Common myeloid progenitor, CD34-positive (primary cell): Measurements from ENCODE around the gene IPCEF1.

Experiments used
- CTCF ChIA-PET: fragments of 350-600 bp; sonication (Branson Sonifier 250); formaldehyde crosslinking; loops from one replicate; lab custom pipeline; 2021; ENCODE audit warnings: antibody characterized with exemption; lab: Charles Lee
- POLR2A ChIA-PET: fragments of 350-600 bp; sonication (Branson Sonifier 250); formaldehyde crosslinking; loops from one replicate; lab custom pipeline; 2021; ENCODE audit warnings: antibody characterized with exemption; lab: Charles Lee
- DNase-seq, 3 donors: peaks; one replicate each; pipeline versions ENCODE4 v3.0.0 to v3.0.0-alpha.2; 2013
- H3K27ac ChIP-seq, 2 experiments: 1 replicate in 1 of 2; 2 replicates in 1 of 2; pipeline ENCODE4 v1.7.0; 2013; ENCODE audit warnings: inconsistent platforms in 2 of 2, low read length in 2 of 2, mild to moderate bottlenecking in 2 of 2, low read depth in 1 of 2, moderate library complexity in 1 of 2; ENCODE audit not compliant: severe bottlenecking in 2 of 2, insufficient read depth in 1 of 2, poor library complexity in 1 of 2
- H3K27me3 ChIP-seq, 5 experiments: replicated peaks in 2 of 5; 1 replicate in 3 of 5; 2 replicates in 2 of 5; pipeline versions ENCODE4 v1.6.1 to v1.7.0; 2013; ENCODE audit warnings: low read length in 4 of 5, mild to moderate bottlenecking in 2 of 5, moderate library complexity in 2 of 5, inconsistent platforms in 1 of 5; ENCODE audit not compliant: insufficient read depth in 5 of 5, control insufficient read depth in 4 of 5
- H3K36me3 ChIP-seq, 4 experiments: 1 replicate in 2 of 4; 2 replicates in 2 of 4; pipeline versions ENCODE4 v1.6.1 to v1.7.0; 2013; ENCODE audit warnings: low read length in 3 of 4, control low read depth in 1 of 4, mild to moderate bottlenecking in 1 of 4; ENCODE audit not compliant: control insufficient read depth in 4 of 4, insufficient read depth in 4 of 4
- H3K4me1 ChIP-seq, 4 experiments: 1 replicate in 3 of 4; 2 replicates in 1 of 4; pipeline versions ENCODE4 v1.6.1 to v1.7.1; 2013; ENCODE audit warnings: low read length in 3 of 4, mild to moderate bottlenecking in 3 of 4, control low read depth in 1 of 4, inconsistent platforms in 1 of 4, moderate library complexity in 1 of 4; ENCODE audit not compliant: control insufficient read depth in 4 of 4, insufficient read depth in 4 of 4; ENCODE audit errors: control extremely low read depth in 1 of 4
- H3K4me3 ChIP-seq, 7 experiments: 1 replicate in 4 of 7; 2 replicates in 3 of 7; pipeline versions ENCODE4 v1.5.1 to v1.7.0; 2013; ENCODE audit warnings: mild to moderate bottlenecking in 7 of 7, low read length in 6 of 7, moderate library complexity in 6 of 7, inconsistent platforms in 2 of 7, low read depth in 2 of 7, control low read depth in 1 of 7; ENCODE audit not compliant: insufficient read depth in 4 of 7, control insufficient read depth in 1 of 7; ENCODE audit errors: extremely low read depth in 1 of 7
- H3K9me3 ChIP-seq, 5 experiments: 1 replicate in 4 of 5; 2 replicates in 1 of 5; pipeline versions ENCODE4 v1.6.1 to v1.7.1; 2013; ENCODE audit warnings: low read length in 4 of 5, mild to moderate bottlenecking in 2 of 5, inconsistent platforms in 1 of 5, low read depth in 1 of 5, moderate library complexity in 1 of 5; ENCODE audit not compliant: control insufficient read depth in 4 of 5, insufficient read depth in 2 of 5; ENCODE audit errors: control extremely low read depth in 1 of 5
- WGBS: methylation state at CpG from one replicate; pipeline ENCODE4 v1.1.5; 2013; ENCODE audit not compliant: insufficient coverage; 5-methylcytosine and 5-hydroxymethylcytosine counted together

The IPCEF1 gene

GRCh38 chr6:154354265-154354777 lies 2.3 kb downstream of the IPCEF1 start:
- Histone ChIP-seq H3K4me1 (peaks cover 25 to 68% (median 48%) of the 10 kb centered on the region in 4 experiments), H3K27ac (no peak overlapping the region), H3K4me3 (peak overlapping the region in 2 of 7 experiments; percentile 23 to 28), H3K9me3 (no peaks in the 10 kb centered on the region), H3K36me3 (no peaks in the 10 kb centered on the region), H3K27me3 (no peaks in the 10 kb centered on the region)
- DNase-seq, result no peak
- ChIA-PET POLR2A (interaction anchor here (1.3 kb wide), 1 partner anchor 156 kb away, joined by 6 read pairs; no protein-coding TSS in a partner anchor), CTCF (interaction anchor here (0.6 to 1.5 kb wide), 3 partner anchors 8 to 17 kb away, joined by 3 to 5 read pairs (median 3); no protein-coding TSS in a partner anchor)
- WGBS, result 75% methylated on average over 7 of the region's 8 CpGs

GRCh38 chr6:154353626-154354025 lies 3.0 kb downstream of the IPCEF1 start:
- Histone ChIP-seq H3K9me3 (no peaks in the 10 kb centered on the region), H3K27me3 (no peaks in the 10 kb centered on the region), H3K36me3 (no peaks in the 10 kb centered on the region), H3K4me3 (peak overlapping the region in 1 of 7 experiments; percentile 17), H3K4me1 (peaks cover 25 to 62% (median 42%) of the 10 kb centered on the region in 4 experiments), H3K27ac (no peak overlapping the region)
- CTCF ChIA-PET, result interaction anchor here (0.8 kb wide), 1 partner anchor 10 kb away, joined by 3 read pairs; no protein-coding TSS in a partner anchor
- no CpG with 5 or more reads among the region's 1 CpG for WGBS
- DNase-seq, result no peak
- POLR2A ChIA-PET, result no interaction called here

GRCh38 chr6:154352898-154353585 lies 3.6 kb downstream of the IPCEF1 start:
- peak; percentile 42 to 87 (median 85) for DNase-seq
- CTCF ChIA-PET, result interaction anchor here (0.8 kb wide), 1 partner anchor 11 kb away, joined by 3 read pairs; no protein-coding TSS in a partner anchor
- Histone ChIP-seq H3K36me3 (no peaks in the 10 kb centered on the region), H3K9me3 (no peaks in the 10 kb centered on the region), H3K27me3 (no peaks in the 10 kb centered on the region), H3K27ac (no peak overlapping the region), H3K4me3 (peak overlapping the region in 1 of 7 experiments; percentile 17), H3K4me1 (peaks cover 25 to 59% (median 42%) of the 10 kb centered on the region in 4 experiments)
- POLR2A ChIA-PET, result no interaction called here
- 78% methylated on average over 14 of the region's 15 CpGs for WGBS

GRCh38 chr6:154350293-154350692 lies 6.3 kb downstream of the IPCEF1 start:
- H3K4me1 ChIP-seq, result peaks cover 8 to 37% (median 22%) of the 10 kb centered on the region in 4 experiments
- POLR2A ChIA-PET, result interaction anchor here (0.6 kb wide), 1 partner anchor 11 kb away, joined by 3 read pairs; no protein-coding TSS in a partner anchor
- H3K27me3 ChIP-seq, result no peaks in the 10 kb centered on the region
- no peaks in the 10 kb centered on the region for H3K36me3 ChIP-seq
- DNase-seq, result no peak
- CTCF ChIA-PET, result interaction anchor here (0.8 kb wide), 1 partner anchor 21 kb away, joined by 3 read pairs; no protein-coding TSS in a partner anchor
- H3K4me3 ChIP-seq, result no peak overlapping the region
- H3K27ac ChIP-seq, result no peak overlapping the region
- peaks cover 0 to 9% (median 2%) of the 10 kb centered on the region in 5 experiments for H3K9me3 ChIP-seq
- WGBS, result 100% methylated on average over 1 of the region's 3 CpGs

GRCh38 chr6:154347981-154348380 lies 8.6 kb downstream of the IPCEF1 start:
- 100% methylated on average over 1 of the region's 6 CpGs for WGBS
- Histone ChIP-seq H3K27ac (no peak overlapping the region), H3K36me3 (no peaks in the 10 kb centered on the region), H3K4me3 (no peak overlapping the region), H3K9me3 (peaks cover 0 to 9% (median 2%) of the 10 kb centered on the region in 5 experiments), H3K4me1 (peaks cover under 1 to 17% (median 8%) of the 10 kb centered on the region in 4 experiments), H3K27me3 (no peaks in the 10 kb centered on the region)
- no peak for DNase-seq
- ChIA-PET POLR2A (no interaction called here), CTCF (interaction anchor here (0.7 to 1.4 kb wide), 2 partner anchors 23 to 1150 kb away, joined by 3 to 4 read pairs; no protein-coding TSS in a partner anchor)

- Histone ChIP-seq H3K27ac (no peak overlapping the region), H3K27me3 (no peaks in the 10 kb centered on the region), H3K9me3 (peaks cover 0 to 9% (median 2%) of the 10 kb centered on the region in 5 experiments), H3K4me1 (peaks cover 0 to 9% (median 6%) of the 10 kb centered on the region in 4 experiments), H3K4me3 (no peak overlapping the region), H3K36me3 (no peaks in the 10 kb centered on the region)
- POLR2A ChIA-PET, result no interaction called here
- 100% methylated on average over 2 of the region's 4 CpGs for WGBS
- DNase-seq, result no peak
- CTCF ChIA-PET, result interaction anchor here (0.7 to 1.5 kb wide), 7 partner anchors 8 to 192 kb away, joined by 3 to 5 read pairs (median 3); no protein-coding TSS in a partner anchor
Measured at GRCh38 chr6:154345811-154346210, 10.8 kb downstream of the IPCEF1 start.
